Measurements from ENCODE around the gene EXOC6B.

EXOC6B gene

GRCh38 chr2:72293620-72294019, 532.2 kb downstream of the EXOC6B start:
- CTCF ChIA-PET: no interaction called here

GRCh38 chr2:72292433-72292832, 533.4 kb downstream of the EXOC6B start:
- CTCF ChIA-PET: interaction anchor here (1.2 kb wide), 1 partner anchor 9 kb away, joined by 3 read pairs; no protein-coding TSS in a partner anchor
- no peak for TF ChIP-seq CTCF (IDR thresholded peaks at IDR 0.05; ENCODE audit: control extremely low read depth, extremely low read depth, low read depth, missing control alignments)
- POLR2A ChIA-PET: no interaction called here
- DNase-seq (ENCODE audit: extremely low spot score): no peak

More at GRCh38 chr2:72293620-72294019, 532.2 kb downstream of the EXOC6B start:
- TF ChIP-seq CTCF (IDR thresholded peaks at IDR 0.05; ENCODE audit: control extremely low read depth, extremely low read depth, low read depth, missing control alignments): no peak
- POLR2A ChIA-PET: no interaction called here
- no peak for DNase-seq (ENCODE audit: extremely low spot score)

- CTCF ChIA-PET: interaction anchor here (1.4 kb wide), 1 partner anchor 10 kb away, joined by 3 read pairs; no protein-coding TSS in a partner anchor
- no peak for DNase-seq (ENCODE audit: extremely low spot score)
- no peak for TF ChIP-seq CTCF (IDR thresholded peaks at IDR 0.05; ENCODE audit: control extremely low read depth, extremely low read depth, low read depth, missing control alignments)
- POLR2A ChIA-PET: no interaction called here
These were observed 534.8 kb downstream of the EXOC6B start for GRCh38 chr2:72291059-72291458.

- DNase-seq (ENCODE audit: extremely low spot score): no peak
- no peak for TF ChIP-seq CTCF (IDR thresholded peaks at IDR 0.05; ENCODE audit: control extremely low read depth, extremely low read depth, low read depth, missing control alignments)
- ChIA-PET POLR2A (no interaction called here), CTCF (no interaction called here)
These were observed 536.1 kb downstream of the EXOC6B start for GRCh38 chr2:72289736-72290135.

GRCh38 chr2:72289283-72289682, 536.5 kb downstream of the EXOC6B start:
- ChIA-PET POLR2A (no interaction called here), CTCF (no interaction called here)
- no peak for DNase-seq (ENCODE audit: extremely low spot score)
- TF ChIP-seq CTCF (IDR thresholded peaks at IDR 0.05; ENCODE audit: control extremely low read depth, extremely low read depth, low read depth, missing control alignments): no peak

- ChIA-PET CTCF (no interaction called here), POLR2A (no interaction called here)
- TF ChIP-seq CTCF (IDR thresholded peaks at IDR 0.05; ENCODE audit: control extremely low read depth, extremely low read depth, low read depth, missing control alignments): no peak
- DNase-seq (ENCODE audit: extremely low spot score): no peak
These were observed 547.8 kb downstream of the EXOC6B start for GRCh38 chr2:72278046-72278445.

- no peak for DNase-seq (ENCODE audit: extremely low spot score)
- CTCF ChIA-PET: no interaction called here
- no peak for TF ChIP-seq CTCF (IDR thresholded peaks at IDR 0.05; ENCODE audit: control extremely low read depth, extremely low read depth, low read depth, missing control alignments)
- POLR2A ChIA-PET: no interaction called here
These were observed 549.0 kb downstream of the EXOC6B start for GRCh38 chr2:72276876-72277275.

Data from GM10248 (cell line).